HS-5 (cell line): Measurements from ENCODE around the gene SLC9B1.
"Not testable (repeated sequence)": the region's sequence is repeated elsewhere in the genome, so short reads cannot be mapped to it uniquely, and the experiment has no call there.

Experiments used
- DNase-seq: peaks from one replicate; pipeline ENCODE4 v3.0.0-alpha.2; 2012; ENCODE audit warnings: low read depth

Gene SLC9B1

DNA sequence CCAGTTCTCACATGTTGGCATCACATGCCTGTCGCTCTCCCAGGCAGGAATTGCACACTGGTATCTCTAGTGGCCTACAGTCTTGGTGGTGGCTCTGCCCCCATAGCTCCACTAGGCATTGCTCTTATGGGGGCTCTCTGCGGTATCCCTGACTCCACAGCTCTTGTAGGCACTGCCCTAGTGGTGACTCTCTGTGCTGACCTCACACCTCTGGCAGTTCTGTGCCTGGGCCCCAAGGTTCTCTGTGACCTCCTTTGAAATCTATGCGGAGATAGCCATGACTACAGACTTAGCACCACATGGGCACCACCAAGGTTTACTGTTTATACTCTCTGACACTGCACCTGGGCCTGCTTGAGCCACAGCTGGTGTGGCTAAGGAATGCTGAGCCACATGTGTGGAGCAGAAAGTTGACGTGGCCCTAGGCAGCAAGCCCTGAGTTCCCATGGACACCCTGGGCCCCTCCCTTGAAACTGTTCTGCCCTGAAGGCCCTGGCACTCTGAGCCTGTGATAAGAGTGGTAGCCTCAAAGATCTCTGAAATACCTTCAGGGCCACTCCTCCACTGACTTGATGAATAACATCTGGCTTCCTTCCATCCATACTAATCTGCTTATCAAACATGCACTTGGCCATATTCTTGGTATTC, 8.0 kb downstream of the SLC9B1 start:
- DNase-seq = no peak

DNA sequence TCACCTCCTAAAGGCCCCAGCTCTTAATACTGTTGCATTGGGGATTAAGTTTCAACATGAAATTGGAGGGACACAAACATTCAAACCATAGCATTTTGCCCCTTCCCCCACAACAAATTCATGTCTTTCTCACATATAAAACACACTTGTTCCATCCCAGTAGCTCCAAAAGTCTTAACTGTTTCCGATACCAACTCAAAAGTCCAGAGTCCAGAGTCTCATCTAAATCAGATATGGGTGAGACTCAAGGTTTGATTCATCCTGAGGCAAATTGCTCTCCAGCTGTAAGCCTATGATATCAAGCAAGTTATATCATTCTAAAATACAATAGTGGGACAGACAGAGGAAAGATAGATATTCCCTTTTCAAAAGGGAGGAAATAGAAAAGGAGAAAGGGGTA, 8.7 kb downstream of the SLC9B1 start:
- no peak for DNase-seq

DNA sequence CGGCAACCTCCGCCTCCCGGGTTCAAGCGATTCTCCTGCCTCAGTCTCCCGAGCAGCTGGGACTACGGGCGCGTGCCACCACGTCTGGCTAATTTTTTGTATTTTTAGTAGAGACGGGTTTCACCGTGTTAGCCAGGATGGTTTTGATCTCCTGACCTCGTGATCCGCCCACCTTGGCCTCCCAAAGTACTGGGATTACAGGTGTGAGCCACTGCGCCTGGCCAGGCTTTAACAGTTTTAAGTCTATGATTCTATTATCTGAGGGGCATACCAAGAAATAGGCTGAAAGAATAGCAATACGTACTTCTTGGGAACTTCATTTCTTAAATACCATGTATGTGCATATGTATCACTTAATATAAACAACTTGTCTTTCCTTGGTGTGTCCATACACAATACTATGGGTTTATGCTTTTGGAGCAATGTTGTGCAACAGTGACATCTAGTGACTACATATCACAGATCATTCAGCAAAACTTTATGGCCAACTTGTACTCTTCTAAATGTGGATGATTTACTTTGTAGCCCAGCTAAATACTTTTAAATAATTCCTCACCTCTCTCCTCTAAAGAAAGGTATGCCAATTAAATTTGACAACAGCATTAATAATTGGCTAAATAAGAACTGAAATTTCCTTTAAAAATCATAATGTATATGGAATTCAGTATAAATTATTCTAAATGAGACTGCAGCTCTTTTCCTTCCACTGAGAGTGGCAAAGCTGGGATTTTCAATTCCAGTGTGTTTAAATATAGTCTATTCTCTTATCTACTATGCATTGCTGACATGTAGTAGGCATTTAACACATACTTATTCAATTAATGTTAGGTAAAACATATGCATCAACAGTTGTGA, 10.4 kb downstream of the SLC9B1 start:
- peak; percentile 32 for DNase-seq

DNA sequence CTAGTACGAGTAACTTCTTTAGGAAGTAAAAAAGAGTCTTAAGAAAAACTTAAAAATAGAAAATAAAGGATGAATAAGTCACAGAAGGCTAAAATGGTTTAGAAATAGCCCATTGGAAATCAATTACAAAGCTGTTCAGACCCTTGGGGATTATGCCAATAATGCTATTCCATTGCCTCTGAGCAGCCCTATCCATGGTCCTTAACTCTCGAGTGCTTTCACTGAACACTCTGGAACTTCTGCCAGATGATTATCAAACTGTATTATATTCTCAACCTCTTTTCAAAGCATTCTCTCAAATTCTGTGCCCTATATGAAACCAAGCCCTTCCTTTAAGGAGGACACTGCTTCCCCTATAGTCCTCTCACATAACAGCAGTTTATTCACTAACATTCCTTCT, 17.0 kb downstream of the SLC9B1 start:
- DNase-seq = no peak

DNA sequence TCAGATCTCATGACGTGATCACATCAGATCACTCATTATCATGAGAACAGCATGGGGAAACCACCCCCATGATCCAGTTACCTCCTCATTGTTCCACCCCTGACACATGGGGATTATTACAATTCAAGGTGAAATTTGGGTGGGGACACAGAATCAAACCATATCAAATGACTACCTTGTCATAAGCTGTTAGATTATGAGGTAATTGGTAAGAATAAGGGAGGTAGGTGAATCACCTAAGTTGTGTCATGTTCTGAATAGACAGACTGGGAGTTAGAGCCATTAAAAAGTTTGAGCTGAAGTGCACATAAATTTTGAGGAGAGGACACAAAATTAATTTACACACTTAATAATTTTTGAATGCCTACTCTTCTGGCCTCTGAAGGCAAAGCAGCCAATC, 24.7 kb downstream of the SLC9B1 start:
- no peak for DNase-seq

DNA sequence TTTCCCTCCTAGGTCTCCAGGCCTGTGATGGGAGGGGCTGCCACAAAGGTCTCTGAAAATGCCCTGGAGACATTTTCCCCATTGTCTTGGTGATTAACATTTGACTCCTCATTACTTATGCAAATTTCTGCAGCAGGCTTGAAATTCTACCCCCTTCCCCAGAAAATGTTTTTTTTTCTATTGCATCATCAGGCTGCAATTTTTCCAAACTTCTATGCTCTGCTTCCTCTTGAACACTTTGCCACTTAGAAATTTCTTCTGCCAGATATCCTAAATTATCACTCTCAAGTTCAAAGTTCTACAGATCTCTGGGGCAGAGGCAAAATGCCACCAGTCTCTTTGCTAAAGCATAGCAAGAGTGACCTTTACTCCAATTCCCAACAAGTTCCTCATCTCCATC, 25.5 kb downstream of the SLC9B1 start:
- not testable (repeated sequence) for DNase-seq

DNA sequence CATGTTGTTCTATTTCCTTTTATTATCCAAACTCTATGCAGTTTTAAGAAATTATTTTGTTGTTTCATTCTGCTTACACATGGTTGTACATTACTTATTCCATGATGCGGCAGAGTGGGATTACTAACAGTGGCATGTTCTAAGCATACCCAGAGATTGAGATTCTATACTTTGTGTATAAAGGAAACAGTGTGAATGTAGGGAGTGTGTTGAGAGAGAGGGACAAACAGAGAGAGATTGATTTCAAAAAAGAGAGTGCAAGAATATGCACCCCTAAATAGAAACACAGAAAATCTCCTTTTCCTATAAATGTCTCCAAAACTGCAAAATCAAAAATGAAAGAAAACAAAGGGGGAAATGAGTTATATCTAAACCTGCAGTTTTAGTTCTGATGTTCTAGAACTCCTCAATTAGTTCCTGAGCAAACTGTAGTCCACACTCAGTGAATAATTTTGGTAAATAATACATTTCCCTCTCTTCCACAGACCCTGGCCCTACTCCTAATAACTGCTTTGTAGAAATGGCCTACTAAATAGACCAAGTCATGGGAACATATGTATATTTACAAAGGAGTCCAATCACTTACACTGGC, 31.0 kb downstream of the SLC9B1 start:
- DNase-seq = no peak

DNA sequence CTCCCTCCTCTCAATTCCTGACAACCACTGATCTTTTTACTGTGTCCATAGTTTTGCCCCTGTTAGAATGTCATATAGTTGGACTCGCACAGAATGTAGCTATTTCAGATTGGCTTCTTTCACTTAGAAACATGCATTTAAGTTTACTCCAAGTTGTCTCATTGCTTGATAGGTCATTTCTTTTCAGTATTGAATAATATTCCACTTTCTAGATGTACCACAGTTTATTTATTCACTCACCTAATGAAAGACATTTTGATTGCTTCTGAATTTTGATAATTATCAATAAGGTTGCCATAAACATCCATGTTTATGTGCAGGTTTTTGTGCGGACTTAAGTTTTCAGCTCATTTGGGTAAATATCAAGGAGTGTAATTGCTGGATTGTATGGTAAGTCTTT, 38.5 kb downstream of the SLC9B1 start:
- no peak for DNase-seq

DNA sequence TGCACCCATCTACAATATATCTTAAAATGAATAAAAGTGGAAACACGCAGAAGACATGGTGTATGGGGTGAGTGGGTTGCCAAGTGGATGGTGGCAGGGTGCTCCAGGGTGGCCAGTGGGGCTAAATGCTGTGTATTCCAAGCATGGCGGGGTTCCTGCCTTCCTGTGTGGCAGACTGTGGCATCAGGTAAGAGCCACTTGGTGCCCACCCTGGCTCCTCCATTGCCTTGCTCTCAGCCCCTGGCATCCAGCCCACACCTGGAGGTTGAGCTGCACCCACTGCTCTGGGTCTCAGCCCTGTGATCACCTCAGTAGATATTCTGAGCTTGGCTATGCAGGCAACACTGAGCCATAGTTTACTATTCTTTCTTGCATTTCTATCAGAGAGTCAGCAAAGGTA, 57.7 kb downstream of the SLC9B1 start:
- DNase-seq = not testable (repeated sequence)

DNA sequence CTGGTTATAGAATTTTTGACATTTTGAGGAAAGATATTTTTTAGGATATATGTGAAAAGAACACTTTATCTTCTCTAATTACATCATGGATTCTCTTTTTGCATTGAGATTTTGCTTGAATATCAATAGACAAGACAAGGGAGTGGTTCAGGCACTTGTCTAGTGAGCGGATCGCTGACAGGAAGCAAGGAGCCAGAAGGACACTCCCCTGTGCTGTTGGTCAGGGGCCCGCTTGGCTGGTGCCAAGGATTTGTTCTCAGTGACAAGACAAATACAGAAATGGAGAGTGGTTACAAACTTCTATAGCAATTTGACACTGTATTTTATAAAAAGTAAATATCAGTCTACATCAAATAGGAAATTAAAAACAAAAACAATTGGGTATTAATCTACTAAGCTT, 60.0 kb downstream of the SLC9B1 start:
- no peak for DNase-seq

DNA sequence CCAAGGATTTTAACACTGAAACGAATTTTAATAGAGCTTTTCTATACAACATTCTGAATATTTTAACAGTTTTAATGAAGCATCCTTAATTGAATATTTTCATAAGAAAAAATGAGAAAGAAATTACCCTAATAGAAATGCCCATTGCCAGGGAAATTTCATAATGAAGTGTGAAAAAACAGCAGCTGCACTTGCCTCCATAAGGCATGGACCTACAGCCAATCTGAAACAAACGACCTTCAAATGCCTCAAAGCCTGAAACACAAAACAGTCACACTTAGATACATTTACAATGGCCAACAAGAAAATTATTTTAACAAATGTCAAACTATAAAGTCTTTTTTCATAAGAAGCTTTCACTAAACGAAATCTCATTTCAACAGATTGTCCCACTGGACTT, 74.4 kb downstream of the SLC9B1 start:
- no peak for DNase-seq

DNA sequence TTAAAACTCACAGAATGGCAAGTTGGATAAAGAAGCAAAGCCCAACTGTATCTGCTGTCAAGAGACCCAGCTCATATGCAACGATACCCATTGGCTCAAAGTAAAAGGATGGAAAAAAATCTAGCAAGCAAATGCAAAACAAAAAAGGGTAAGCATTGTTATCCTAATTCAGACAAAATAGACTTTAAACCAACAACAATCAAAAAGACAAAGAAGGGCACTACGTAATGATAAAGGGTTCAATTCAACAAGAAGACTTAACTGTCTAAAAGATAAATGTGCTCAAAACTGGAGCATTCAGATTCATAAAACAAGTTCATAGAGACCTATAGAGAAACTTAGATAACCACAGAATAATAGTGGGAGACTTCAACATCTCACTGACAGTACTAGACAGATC, 81.4 kb downstream of the SLC9B1 start:
- DNase-seq = not testable (repeated sequence)

DNA sequence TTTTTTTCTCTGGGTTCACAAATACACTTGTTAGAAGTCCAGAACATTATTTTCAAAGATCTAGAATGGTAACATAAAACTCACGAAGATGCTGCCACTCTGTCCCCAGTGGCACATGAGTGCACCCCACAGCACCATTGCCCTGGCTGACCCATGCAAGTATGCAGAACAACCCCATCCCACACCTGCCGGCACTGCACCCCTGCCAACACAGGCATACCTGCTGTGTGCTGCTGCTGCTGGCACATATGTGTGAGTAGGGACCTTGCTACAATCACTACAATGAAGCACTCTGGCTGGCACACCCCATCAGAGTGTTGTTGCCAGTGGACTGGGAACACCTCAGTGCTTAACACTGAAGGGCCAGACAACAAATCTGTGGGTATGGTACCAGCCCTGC, 83.8 kb downstream of the SLC9B1 start:
- DNase-seq = no peak

DNA sequence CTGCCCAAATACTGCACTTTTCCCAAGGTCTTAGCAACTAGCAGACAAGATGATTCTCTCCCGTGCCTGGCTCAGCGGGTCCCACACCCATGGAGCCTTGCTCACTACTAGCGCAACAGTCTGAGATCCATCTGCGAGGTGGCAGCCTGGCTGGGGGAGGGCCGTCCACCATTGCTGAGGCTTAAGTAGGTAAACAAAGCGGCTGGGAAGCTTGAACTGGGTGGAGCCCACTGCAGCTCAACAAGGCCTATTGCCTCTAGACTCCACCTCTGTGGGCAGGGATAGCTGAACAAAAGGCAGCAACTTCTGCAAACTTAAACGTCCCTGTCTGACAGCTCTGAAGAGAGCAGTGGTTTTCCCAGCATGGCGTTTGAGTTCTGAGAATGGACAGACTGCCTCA, 99.8 kb downstream of the SLC9B1 start:
- DNase-seq = not testable (repeated sequence)

DNA sequence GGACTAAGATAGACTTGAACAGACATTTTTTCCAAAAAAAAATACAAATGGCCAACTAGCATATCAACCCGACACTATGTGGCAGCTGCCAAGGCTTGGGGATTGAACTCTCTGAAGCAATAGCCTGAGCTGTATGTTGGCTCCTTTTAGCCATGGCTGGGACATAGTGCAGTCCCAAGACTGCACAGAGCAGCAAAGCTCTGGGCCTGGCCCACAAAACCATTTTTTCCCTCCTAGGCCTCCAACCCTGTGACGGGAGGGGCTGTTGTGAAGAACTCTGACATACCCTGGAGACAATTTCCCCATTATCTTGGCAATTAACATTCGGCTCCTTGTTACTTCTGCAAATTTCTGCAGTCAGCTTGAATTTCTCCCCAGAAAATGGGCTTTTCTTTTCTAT, 100.6 kb downstream of the SLC9B1 start:
- DNase-seq = no peak

DNA sequence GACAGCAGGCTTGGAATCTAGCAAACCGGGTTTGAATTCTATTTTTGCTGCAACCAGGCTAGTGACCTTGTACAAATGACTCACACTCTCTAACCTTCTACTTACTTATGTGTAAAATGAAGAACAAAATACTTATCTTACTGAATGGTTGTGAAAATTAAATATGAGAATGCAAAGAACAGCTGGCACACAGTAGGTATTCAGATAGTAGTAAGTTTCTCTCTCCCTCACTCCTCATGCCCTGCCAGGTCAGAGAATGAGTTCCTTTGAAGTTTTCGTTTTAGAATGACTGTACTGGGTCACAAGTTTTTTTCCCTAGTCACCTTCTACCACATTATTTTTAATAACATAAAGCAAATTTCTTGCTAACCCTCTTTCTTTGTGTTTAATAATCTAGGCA, 117.7 kb downstream of the SLC9B1 start:
- DNase-seq = no peak

DNA sequence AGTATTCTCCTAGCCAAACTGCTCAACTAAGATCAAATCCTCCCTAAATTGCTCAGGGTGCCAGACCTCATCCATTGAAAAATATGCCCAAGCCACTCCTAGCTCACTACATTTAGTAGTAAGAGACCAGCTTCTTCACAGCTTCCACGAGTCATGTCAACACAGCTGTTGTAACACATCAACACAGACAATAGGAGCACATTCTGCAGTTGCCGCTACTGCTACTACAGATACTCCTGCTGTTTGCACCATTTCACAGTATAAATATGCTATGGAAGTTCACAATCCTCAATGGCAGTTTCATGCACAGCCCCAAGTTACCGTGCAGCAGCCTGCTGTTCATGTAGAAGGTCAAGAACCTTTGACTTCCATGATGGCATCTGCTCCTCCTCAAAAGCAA, 121.9 kb downstream of the SLC9B1 start:
- not testable (repeated sequence) for DNase-seq

DNA sequence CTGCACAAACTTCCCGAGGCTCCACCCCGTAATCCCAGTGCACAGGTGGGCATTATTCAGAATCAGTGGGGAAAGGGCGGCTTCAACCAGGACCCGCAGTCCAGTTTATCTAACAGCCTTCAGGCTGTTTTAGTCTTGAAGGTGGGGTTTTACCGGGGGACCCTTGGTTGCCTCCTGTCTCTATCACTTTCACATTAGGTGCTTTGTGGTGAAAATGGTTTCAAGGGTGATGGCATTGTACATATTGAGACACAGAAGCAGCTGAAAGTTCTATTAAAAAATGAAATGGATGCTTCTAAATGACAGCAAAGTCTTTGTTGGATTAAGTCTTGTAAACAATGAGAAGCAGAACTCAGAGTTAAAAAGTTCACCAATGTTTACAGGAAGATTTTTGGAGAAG, 123.0 kb downstream of the SLC9B1 start:
- not testable (repeated sequence) for DNase-seq

DNA sequence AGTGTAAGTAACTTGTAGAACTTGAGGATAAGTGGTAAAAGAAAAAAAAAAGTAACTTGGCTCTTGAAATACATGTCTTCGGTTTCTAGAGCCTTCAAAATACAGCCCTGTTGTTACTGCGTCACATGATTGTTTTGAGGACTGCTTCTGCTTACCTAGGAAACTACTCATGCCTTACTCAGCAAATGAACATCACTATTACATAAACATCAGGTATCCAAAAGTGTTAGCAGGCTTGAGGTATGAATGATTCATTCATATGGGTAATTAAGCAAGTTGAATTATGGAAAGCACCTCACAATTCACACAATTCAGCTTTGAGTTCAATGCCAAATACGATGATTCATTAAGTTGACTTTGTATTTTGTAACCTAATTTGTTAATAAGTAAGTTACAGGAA, 129.6 kb downstream of the SLC9B1 start:
- DNase-seq = not testable (repeated sequence)

DNA sequence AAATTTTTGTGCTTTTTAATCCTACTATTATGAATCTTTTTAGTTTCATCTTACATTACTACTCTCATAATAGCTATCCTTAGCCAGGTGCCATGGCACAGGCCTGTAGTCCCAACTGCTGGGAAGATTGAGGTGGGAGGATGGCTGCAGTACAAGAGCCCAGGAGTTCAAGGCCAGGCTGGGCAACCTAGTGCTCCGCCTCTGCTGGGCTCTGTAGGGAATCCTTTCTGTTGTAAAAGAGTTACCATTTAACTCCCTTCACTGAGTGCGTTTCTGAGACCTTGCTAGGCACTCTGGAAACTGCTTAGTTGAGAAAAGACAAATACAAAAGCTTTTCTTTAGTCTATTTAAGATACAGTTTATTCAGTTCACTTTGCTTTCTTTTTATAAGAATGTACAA, 130.9 kb downstream of the SLC9B1 start:
- not testable (repeated sequence) for DNase-seq

DNA sequence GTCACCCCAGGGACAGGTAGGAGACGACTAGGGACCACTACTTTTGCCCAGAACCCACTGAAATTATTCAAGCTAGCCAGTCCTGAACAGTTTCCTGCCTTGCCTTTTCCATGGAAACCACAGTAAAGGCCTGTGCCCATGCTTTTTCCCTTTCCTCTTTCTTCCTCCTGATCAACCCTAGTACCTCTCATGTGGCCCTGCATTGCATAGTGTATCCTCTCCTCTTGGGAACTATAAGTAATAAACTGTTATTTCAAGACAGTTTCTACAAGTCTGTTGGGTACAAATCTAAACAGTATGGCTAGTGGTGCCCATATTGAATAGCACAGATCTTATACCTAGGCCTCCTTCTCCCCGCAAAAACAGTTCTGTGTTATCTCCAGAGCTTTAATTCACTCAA, 136.2 kb downstream of the SLC9B1 start:
- DNase-seq = no peak

DNA sequence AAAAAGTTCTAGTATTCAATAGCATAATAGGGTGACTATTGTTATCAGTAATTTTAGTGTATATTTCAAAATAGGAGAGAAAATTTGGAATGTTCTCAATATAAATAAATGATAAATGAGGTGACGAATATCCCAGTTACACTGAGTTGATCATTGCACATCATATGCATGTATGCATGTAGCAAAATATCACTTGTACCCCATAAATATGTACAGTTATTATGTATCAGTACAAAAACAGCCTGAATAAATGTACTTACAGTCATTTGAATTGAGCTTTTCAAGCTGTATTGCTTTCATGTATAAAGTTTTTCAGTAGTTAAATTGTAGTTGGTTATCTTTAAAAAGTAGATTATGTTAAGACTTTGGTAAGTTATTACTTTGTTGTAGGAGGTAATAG, 138.2 kb downstream of the SLC9B1 start:
- no peak for DNase-seq

DNA sequence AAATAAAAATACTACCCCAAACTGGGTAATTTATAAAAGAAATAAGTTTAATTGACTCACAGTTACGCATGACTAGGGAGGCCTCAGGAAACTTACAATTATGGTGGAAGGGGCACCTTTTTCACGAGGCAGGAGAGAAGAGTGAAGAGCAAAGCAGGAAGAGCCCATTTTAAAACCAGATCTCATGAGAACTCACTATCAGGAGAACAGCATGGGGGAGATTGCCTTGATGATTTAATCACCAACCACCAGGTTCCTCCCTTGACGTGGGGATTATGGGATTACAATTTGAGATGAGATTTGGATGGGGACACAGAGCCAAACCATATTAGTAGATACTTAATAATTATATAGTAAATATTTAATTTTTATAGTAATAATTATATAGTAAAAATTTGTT, 140.6 kb downstream of the SLC9B1 start:
- no peak for DNase-seq
